SK-N-SH treated with all-trans-retinoic acid at 6 μM for 48 hours (cell line): ENCODE results near the gene DRGX.

Experiments
- ARNTL ChIP-seq: fragments of 450-650 bp; formaldehyde crosslinking; IDR thresholded peaks from 2 replicates; pipeline ENCODE4 v1.5.0; 2020; ENCODE audit warnings: low read depth, mild to moderate bottlenecking, moderate library complexity, borderline replicate concordance
- PATZ1 ChIP-seq: fragments of 250-450 bp; sonication (Bioruptor Pico); IDR thresholded peaks from 2 replicates; pipeline ENCODE4 v1.8.0; 2020; ENCODE audit warnings: mild to moderate bottlenecking, moderate library complexity, borderline replicate concordance
- PPARA ChIP-seq: fragments of 250-450 bp; sonication (Bioruptor Pico); IDR thresholded peaks from 2 replicates; pipeline ENCODE4 v1.5.0; 2020; ENCODE audit warnings: mild to moderate bottlenecking, borderline replicate concordance
- RARB ChIP-seq: fragments of 250-450 bp; sonication (Bioruptor Pico); IDR thresholded peaks from 2 replicates; pipeline ENCODE4 v1.8.0; 2021; ENCODE audit warnings: mild to moderate bottlenecking, moderate library complexity
- TOX ChIP-seq: fragments of 250-450 bp; sonication (Bioruptor Pico); IDR thresholded peaks from 2 replicates; pipeline ENCODE4 v1.8.0; 2021; ENCODE audit warnings: mild to moderate bottlenecking, moderate library complexity, borderline replicate concordance
- TSHZ2 ChIP-seq: fragments of 250-450 bp; sonication (Bioruptor Pico); IDR thresholded peaks from 2 replicates; pipeline ENCODE4 v1.5.0; 2020; ENCODE audit warnings: mild to moderate bottlenecking, moderate library complexity

- TF ChIP-seq TOX (no peak), TSHZ2 (CRISPR knock-in tag) (no peak), PPARA (no peak), RARB (no peak), ARNTL (CRISPR knock-in tag) (no peak), PATZ1 (CRISPR knock-in tag) (no peak)
Measured at GRCh38 chr10:49383853-49384252, 12.0 kb downstream of the DRGX start.
